Natural killer cell (primary cell): ENCODE measurements around the gene DAPK1. TPM values are rescaled to one million over a fixed set of nuclear protein-coding genes. Genes with fewer than 3 reads are reported as not detected.
A peak's percentile ranks its signal among the peaks of the same experiment; 100 is the strongest.

ENCODE experiments used
- ATAC-seq, 3 donors: fragments of 150-1000 bp in 2 of 3; fragments of 200-7000 bp in 1 of 3; cut with Tn5 transposase; 1 replicate in 1 of 3; 2 replicates in 2 of 3; pipeline ENCODE4 v1.10.0; 2021; ENCODE audit warnings: mild to moderate bottlenecking in 2 of 3, moderate library complexity in 2 of 3
- DNase-seq, 2 donors: peaks; one replicate each; pipeline versions ENCODE4 v3.0.0 to v3.0.0-alpha.2; 2013 to 2021; ENCODE audit warnings: mixed read lengths in 1 of 2
- H3K27ac ChIP-seq: one replicate; pipeline ENCODE4 v1.5.1; 2013; ENCODE audit warnings: mild to moderate bottlenecking, low read length
- H3K27me3 ChIP-seq: one replicate; pipeline ENCODE4 v1.6.1; 2013; ENCODE audit warnings: low read length; ENCODE audit not compliant: control insufficient read depth, insufficient read depth
- H3K36me3 ChIP-seq: one replicate; pipeline ENCODE4 v1.6.1; 2013; ENCODE audit warnings: low read length; ENCODE audit not compliant: control insufficient read depth, insufficient read depth
- H3K4me1 ChIP-seq: one replicate; pipeline ENCODE4 v1.6.1; 2013; ENCODE audit warnings: low read length; ENCODE audit not compliant: control insufficient read depth, insufficient read depth
- H3K4me3 ChIP-seq: one replicate; pipeline ENCODE4 v1.5.1; 2013; ENCODE audit warnings: low read length
- H3K9me3 ChIP-seq: one replicate; pipeline ENCODE4 v1.6.1; 2013; ENCODE audit warnings: low read length; ENCODE audit not compliant: control insufficient read depth, insufficient read depth
- H3K27ac Mint-ChIP-seq, 2 donors: one replicate each; pipeline ENCODE4 v1.8.0; 2022; ENCODE audit warnings: mild to moderate bottlenecking in 2 of 2, mixed read lengths in 2 of 2, moderate library complexity in 1 of 2
- H3K27me3 Mint-ChIP-seq, 2 donors: one replicate each; pipeline ENCODE4 v1.8.0; 2022; ENCODE audit warnings: low read depth in 2 of 2, mixed read lengths in 2 of 2
- H3K36me3 Mint-ChIP-seq: one replicate; pipeline ENCODE4 v1.8.0; 2022; ENCODE audit warnings: mixed read lengths
- H3K4me1 Mint-ChIP-seq, 2 donors: one replicate each; pipeline ENCODE4 v1.8.0; 2022; ENCODE audit warnings: mixed read lengths in 2 of 2
- H3K4me3 Mint-ChIP-seq: one replicate; pipeline ENCODE4 v1.8.0; 2022; ENCODE audit warnings: mild to moderate bottlenecking, moderate library complexity, mixed read lengths
- H3K9me3 Mint-ChIP-seq, 2 donors: one replicate each; pipeline ENCODE4 v1.8.0; 2022; ENCODE audit warnings: mixed read lengths in 2 of 2
- CTCF ChIP-seq: fragments of 200-600 bp; IDR thresholded peaks from one replicate; pipeline ENCODE4 v1.8.0; 2022; ENCODE audit warnings: antibody characterized with exemption
- WGBS: methylation state at CpG from one replicate; pipeline ENCODE4 v1.1.7; 2013; ENCODE audit warnings: missing lambda C conversion rate; ENCODE audit not compliant: insufficient coverage; 5-methylcytosine and 5-hydroxymethylcytosine counted together
- intact Hi-C: fragments of 100-400 bp; cut with micrococcal nuclease; formaldehyde crosslinking; loops from one replicate; pipeline ENCODE4 v1.14.2; 2022
- total RNA-seq, 4 donors: library from RNA; stranded (reverse); fragments of 120-200 nt in 1 of 4; gene quantifications; one replicate each; pipeline versions ENCODE4 v1.2.3 to v1.2.4, GENCODE V29; 2013 to 2022

DAPK1 gene
- total RNA-seq, 3 donors from 2014 or later (not counting 1 experiment from before 2014, with no cell fraction given), result 12.2 to 26.5 (median 22.7) TPM

GRCh38 chr9:87676976-87677775, 179.5 kb downstream of the DAPK1 start:
- no peak overlapping the region for H3K4me3 ChIP-seq
- H3K27ac ChIP-seq, result no peak overlapping the region
- no peaks in the 10 kb centered on the region for H3K36me3 ChIP-seq
- no peak for TF ChIP-seq CTCF
- no peaks in the 10 kb centered on the region for H3K4me1 ChIP-seq
- no peak overlapping the region for H3K27ac Mint-ChIP-seq
- no peak overlapping the region for H3K4me3 Mint-ChIP-seq
- intact Hi-C loops, result loop anchor here (5.0 kb wide), 1 partner anchor 900 kb away; no protein-coding TSS in a partner anchor
- H3K36me3 Mint-ChIP-seq, result no peaks in the 10 kb centered on the region
- H3K9me3 ChIP-seq, result no peaks in the 10 kb centered on the region
- no peaks in the 10 kb centered on the region for H3K27me3 Mint-ChIP-seq
- H3K9me3 Mint-ChIP-seq, result no peaks in the 10 kb centered on the region
- DNase-seq, result no peak
- WGBS, result 70% methylated on average over 11 of the region's 14 CpGs
- no peak for ATAC-seq
- no peaks in the 10 kb centered on the region for H3K4me1 Mint-ChIP-seq
- no peaks in the 10 kb centered on the region for H3K27me3 ChIP-seq

- no peak overlapping the region for H3K27ac ChIP-seq
- Mint-ChIP-seq H3K27ac (no peak overlapping the region), H3K27me3 (no peaks in the 10 kb centered on the region), H3K4me3 (no peak overlapping the region), H3K4me1 (no peaks in the 10 kb centered on the region), H3K36me3 (no peaks in the 10 kb centered on the region), H3K9me3 (no peaks in the 10 kb centered on the region)
- H3K4me3 ChIP-seq, result no peak overlapping the region
- no peaks in the 10 kb centered on the region for H3K36me3 ChIP-seq
- TF ChIP-seq CTCF, result no peak
- WGBS, result 84% methylated on average over 17 of the region's 17 CpGs
- intact Hi-C loops, result loop anchor here (2.0 to 5.0 kb wide), 2 partner anchors 135 to 899 kb away; no protein-coding TSS in a partner anchor
- no peaks in the 10 kb centered on the region for H3K9me3 ChIP-seq
- no peaks in the 10 kb centered on the region for H3K27me3 ChIP-seq
- no peak for DNase-seq
- ATAC-seq, result no peak
- no peaks in the 10 kb centered on the region for H3K4me1 ChIP-seq
Measured at GRCh38 chr9:87677776-87678587, 180.3 kb downstream of the DAPK1 start.

GRCh38 chr9:87678650-87679355, 181.1 kb downstream of the DAPK1 start:
- H3K4me1 Mint-ChIP-seq, result no peaks in the 10 kb centered on the region
- 80% methylated on average over 9 of the region's 9 CpGs for WGBS
- no peaks in the 10 kb centered on the region for H3K27me3 Mint-ChIP-seq
- DNase-seq, result peak in 1 of 2 donors; percentile 69
- H3K9me3 ChIP-seq, result no peaks in the 10 kb centered on the region
- ATAC-seq, result peak in 1 of 3 donors; percentile 39
- H3K9me3 Mint-ChIP-seq, result no peaks in the 10 kb centered on the region
- H3K27ac Mint-ChIP-seq, result no peak overlapping the region
- H3K36me3 ChIP-seq, result no peaks in the 10 kb centered on the region
- peak; percentile 52 for TF ChIP-seq CTCF
- no peaks in the 10 kb centered on the region for H3K27me3 ChIP-seq
- no peaks in the 10 kb centered on the region for H3K4me1 ChIP-seq
- H3K4me3 ChIP-seq, result no peak overlapping the region
- intact Hi-C loops, result loop anchor here (2.0 to 5.0 kb wide), 2 partner anchors 134 to 898 kb away; no protein-coding TSS in a partner anchor
- H3K27ac ChIP-seq, result no peak overlapping the region
- no peak overlapping the region for H3K4me3 Mint-ChIP-seq
- H3K36me3 Mint-ChIP-seq, result no peaks in the 10 kb centered on the region
